HEK293T (cell line): ENCODE measurements around the gene KREMEN2.

ENCODE experiments used
- ARNT ChIP-seq: fragments of 450-650 bp; IDR thresholded peaks from 2 replicates; pipeline ENCODE4 v1.6.1; 2017; ENCODE audit warnings: mild to moderate bottlenecking
- BHLHE40 ChIP-seq: fragments of 450-650 bp; IDR thresholded peaks from 2 replicates; pipeline ENCODE4 v1.6.1; 2016; ENCODE audit warnings: mild to moderate bottlenecking, moderate library complexity, borderline replicate concordance
- CTBP1 ChIP-seq: fragments of 450-650 bp; IDR thresholded peaks from 2 replicates; pipeline ENCODE4 v1.6.1; 2016; ENCODE audit warnings: borderline replicate concordance
- ELF4 ChIP-seq: fragments of 450-650 bp; IDR thresholded peaks from 2 replicates; pipeline ENCODE4 v1.6.1; 2017; ENCODE audit warnings: antibody characterized with exemption
- FOXA1 ChIP-seq: fragments of 450-650 bp; IDR thresholded peaks from 2 replicates; pipeline ENCODE4 v1.6.1; 2016; ENCODE audit warnings: mild to moderate bottlenecking
- FOXK2 ChIP-seq: fragments of 450-650 bp; IDR thresholded peaks from 2 replicates; pipeline ENCODE4 v1.6.1; 2016; ENCODE audit warnings: mild to moderate bottlenecking
- FOXM1 ChIP-seq: fragments of 450-650 bp; IDR thresholded peaks from 2 replicates; pipeline ENCODE4 v1.6.1; 2017; ENCODE audit warnings: mild to moderate bottlenecking, borderline replicate concordance
- HDGF ChIP-seq: fragments of 450-650 bp; IDR thresholded peaks from 2 replicates; pipeline ENCODE4 v1.6.1; 2017; ENCODE audit warnings: antibody characterized with exemption, borderline replicate concordance
- LEF1 ChIP-seq: fragments of 450-650 bp; IDR thresholded peaks from 2 replicates; pipeline ENCODE4 v1.6.1; 2017; ENCODE audit warnings: mild to moderate bottlenecking, borderline replicate concordance
- NFRKB ChIP-seq: fragments of 450-650 bp; IDR thresholded peaks from 2 replicates; pipeline ENCODE4 v1.6.1; 2016; ENCODE audit warnings: mild to moderate bottlenecking, moderate library complexity
- PKNOX1 ChIP-seq: fragments of 450-650 bp; IDR thresholded peaks from 2 replicates; pipeline ENCODE4 v1.6.1; 2016
- SP1 ChIP-seq: fragments of 450-650 bp; IDR thresholded peaks from 2 replicates; pipeline ENCODE4 v1.6.1; 2017
- TARDBP ChIP-seq: fragments of 450-650 bp; IDR thresholded peaks from 2 replicates; pipeline ENCODE4 v1.6.1; 2016
- ZNF384 ChIP-seq: fragments of 450-650 bp; IDR thresholded peaks from 2 replicates; pipeline ENCODE4 v1.6.1; 2016

DNA sequence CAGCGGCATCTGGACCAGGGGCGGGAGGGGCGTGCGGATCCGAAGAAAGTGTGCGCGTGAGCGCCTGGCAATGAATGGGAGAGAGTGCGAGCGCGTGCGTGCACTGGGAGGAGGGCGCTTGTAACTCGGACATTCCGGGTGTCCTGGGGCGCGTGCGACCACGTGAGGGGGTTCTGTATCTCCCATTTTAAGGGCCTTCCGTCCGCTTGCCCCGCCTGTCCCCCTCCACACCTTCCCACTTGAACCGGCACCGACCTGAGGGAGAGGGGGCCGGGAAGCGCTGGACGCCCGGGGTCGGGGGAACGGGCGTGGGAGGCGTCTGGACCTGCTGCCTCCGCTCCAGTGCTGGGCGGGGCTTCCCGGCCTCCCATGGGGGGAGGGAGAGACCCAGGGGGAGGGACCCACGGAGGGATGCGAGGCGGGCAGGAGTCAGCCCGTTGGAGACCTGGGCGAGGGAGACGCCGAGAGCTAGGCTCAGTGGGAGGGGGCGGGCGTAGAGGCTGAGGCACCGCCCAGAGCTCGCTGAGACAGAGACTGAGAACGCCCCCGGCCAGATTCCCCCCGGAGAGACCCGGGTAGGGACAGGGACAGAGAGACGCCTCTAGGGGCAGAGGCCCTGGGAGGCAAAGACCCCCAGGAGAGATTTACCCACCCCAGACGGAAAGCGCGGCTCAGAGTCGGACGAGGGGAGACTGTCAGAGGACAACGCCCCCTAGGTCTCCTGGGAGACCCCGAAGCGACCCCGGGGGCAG is at the start of gene KREMEN2:
- no peak for TF ChIP-seq ARNT
- no peak for TF ChIP-seq ZNF384
- no peak for TF ChIP-seq NFRKB
- TF ChIP-seq FOXA1, result no peak
- TF ChIP-seq CTBP1, result no peak
- no peak for TF ChIP-seq HDGF
- no peak for TF ChIP-seq SP1
- no peak for TF ChIP-seq BHLHE40
- no peak for TF ChIP-seq FOXM1
- no peak for TF ChIP-seq FOXK2
- no peak for TF ChIP-seq ELF4
- TF ChIP-seq PKNOX1, result no peak
- no peak for TF ChIP-seq TARDBP
- TF ChIP-seq LEF1, result no peak
